GM12878 (cell line): ENCODE measurements around the gene GUCY2D. TPM values are rescaled to one million over a fixed set of nuclear protein-coding genes. Genes with fewer than 3 reads are reported as not detected.

ENCODE experiments used
- EED ChIP-seq: sonication (generic); IDR thresholded peaks from 2 replicates; pipeline ENCODE4 v1.6.1; 2016; ENCODE audit warnings: antibody characterized with exemption, low read depth
- FOXM1 ChIP-seq: IDR thresholded peaks from 2 replicates; pipeline ENCODE4 v1.6.1; 2012; ENCODE audit warnings: low read depth, mild to moderate bottlenecking, inconsistent platforms, low read length, moderate library complexity
- IKZF1 ChIP-seq: fragments of 450-650 bp; conservative IDR thresholded peaks from 2 replicates; pipeline ENCODE4 v1.6.1; 2017; ENCODE audit warnings: antibody characterized with exemption, mild to moderate bottlenecking
- MEF2A ChIP-seq: IDR thresholded peaks from 2 replicates; pipeline ENCODE4 v1.6.1; 2011; ENCODE audit warnings: low read depth, mild to moderate bottlenecking, low read length, moderate library complexity; ENCODE audit not compliant: insufficient read depth
- RAD21 ChIP-seq: IDR thresholded peaks from 2 replicates; pipeline ENCODE4 v1.6.1; 2011; ENCODE audit warnings: mild to moderate bottlenecking, low read depth, low read length, moderate library complexity; ENCODE audit not compliant: insufficient read depth
- STAT1 ChIP-seq: fragments of 450-650 bp; conservative IDR thresholded peaks from 2 replicates; pipeline ENCODE4 v1.6.1; 2014; ENCODE audit warnings: antibody characterized with exemption, mild to moderate bottlenecking
- YY1 ChIP-seq: IDR thresholded peaks from 2 replicates; pipeline ENCODE4 v1.6.1; 2011; ENCODE audit warnings: low read depth, mild to moderate bottlenecking, low read length
- ZNF384 ChIP-seq: IDR thresholded peaks from 2 replicates; pipeline ENCODE4 v1.6.1; 2012; ENCODE audit warnings: low read depth, mild to moderate bottlenecking, low read length, improper control_type of control experiment, borderline replicate concordance
- polyA plus RNA-seq, 11 experiments: library from polyadenylated mRNA; depleted of rRNA in 4 of 11; unstranded in 6 of 11; stranded (reverse) in 5 of 11; fragments of >200 nt; fragmentation: Nextera tagmentation in 4 of 11; fragmentation: Illumina TruSeq in 1 of 11; extraction: Ambion mirVana in 4 of 11; extraction: Trizol in 1 of 11; gene quantifications; 1 replicate in 1 of 11; 2 replicates in 10 of 11; pipeline versions ENCODE4 v1.2.1 to v1.2.3, GENCODE V29; 2011 to 2016; ENCODE audit warnings: inconsistent platforms in 2 of 11, missing spikeins in 2 of 11, low read depth in 1 of 11
- total RNA-seq, 4 experiments: library from RNA; depleted of rRNA in 3 of 4; stranded (reverse); fragments of >200 nt in 3 of 4; fragmentation: Illumina TruSeq in 1 of 4; extraction: Trizol in 1 of 4; gene quantifications; 2 replicates each; pipeline versions ENCODE4 v1.2.1 to v1.2.3, GENCODE V29; 2013 to 2021
- TF ChIP-seq, protein P1 (sequence below): fragments of 450-650 bp; conservative IDR thresholded peaks from 2 replicates; pipeline ENCODE4 v1.6.1; 2017; ENCODE audit warnings: mild to moderate bottlenecking, moderate library complexity
- TF ChIP-seq, protein P2 (sequence below): IDR thresholded peaks from 2 replicates; pipeline ENCODE4 v1.6.1; 2012; ENCODE audit warnings: low read depth, low read length, improper control_type of control experiment
- TF ChIP-seq, protein P3 (sequence below): fragments of 450-650 bp; IDR thresholded peaks from 2 replicates; pipeline ENCODE4 v1.6.1; 2017; ENCODE audit warnings: low read depth, mild to moderate bottlenecking, moderate library complexity
- TF ChIP-seq, protein P4 (sequence below): fragments of 150-350 bp; IDR thresholded peaks from 2 replicates; pipeline ENCODE4 v1.6.1; 2016; ENCODE audit warnings: low read depth, low read length
- TF ChIP-seq, protein P5 (sequence below): IDR thresholded peaks from 2 replicates; pipeline ENCODE4 v1.6.1; 2012; ENCODE audit warnings: improper control_type of control experiment, low read depth, low read length; ENCODE audit not compliant: insufficient replicate concordance

Gene GUCY2D
- total and polyA plus RNA-seq, 10 of the 15 experiments (the other 5 are each of a cell fraction or from before 2014, with no cell fraction given): not detected

DNA sequence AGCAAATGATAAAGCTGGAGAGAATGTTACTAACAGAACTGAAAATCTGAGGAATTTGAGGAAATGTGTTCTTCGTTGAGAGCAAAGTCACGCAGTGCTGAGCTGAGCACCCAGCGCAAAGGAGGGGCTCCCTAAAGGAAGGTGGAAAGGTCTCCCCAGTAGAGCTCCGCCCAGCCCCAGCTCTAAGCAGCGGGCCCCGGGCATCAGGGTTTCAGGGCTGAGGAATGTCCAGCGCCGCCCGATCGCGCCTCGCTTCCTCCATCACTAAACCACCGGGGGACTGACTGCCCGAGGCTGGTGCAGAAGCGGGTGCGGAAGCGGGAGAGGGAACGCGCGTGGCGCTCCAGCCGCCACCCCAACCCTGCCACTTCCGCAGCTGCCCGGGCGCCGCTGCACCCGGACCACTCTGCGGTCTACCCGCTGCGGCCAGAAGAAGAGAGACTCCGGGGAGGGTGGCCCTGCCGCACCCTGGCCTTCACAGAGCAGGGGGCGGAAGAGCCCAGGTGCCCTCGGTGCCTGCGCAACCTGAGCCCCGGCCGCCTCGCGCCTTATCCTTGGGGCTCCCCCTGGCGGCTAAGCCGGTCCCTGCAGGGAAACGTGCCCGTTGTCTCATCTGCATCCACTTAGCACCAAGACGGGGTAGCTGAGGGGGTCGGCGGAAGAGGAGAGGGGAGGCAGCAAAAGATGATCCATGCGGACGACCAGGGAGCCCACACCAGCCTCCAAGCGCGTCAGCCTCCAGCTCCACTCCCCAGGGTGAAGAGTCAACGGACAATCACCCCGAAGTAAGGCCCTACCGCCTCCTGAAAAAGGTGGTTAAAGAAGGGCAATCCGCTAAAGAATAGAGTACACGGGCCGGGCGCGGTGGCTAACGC is 12.4 kb upstream of the GUCY2D start (continued):
- TF ChIP-seq, protein P1, sequence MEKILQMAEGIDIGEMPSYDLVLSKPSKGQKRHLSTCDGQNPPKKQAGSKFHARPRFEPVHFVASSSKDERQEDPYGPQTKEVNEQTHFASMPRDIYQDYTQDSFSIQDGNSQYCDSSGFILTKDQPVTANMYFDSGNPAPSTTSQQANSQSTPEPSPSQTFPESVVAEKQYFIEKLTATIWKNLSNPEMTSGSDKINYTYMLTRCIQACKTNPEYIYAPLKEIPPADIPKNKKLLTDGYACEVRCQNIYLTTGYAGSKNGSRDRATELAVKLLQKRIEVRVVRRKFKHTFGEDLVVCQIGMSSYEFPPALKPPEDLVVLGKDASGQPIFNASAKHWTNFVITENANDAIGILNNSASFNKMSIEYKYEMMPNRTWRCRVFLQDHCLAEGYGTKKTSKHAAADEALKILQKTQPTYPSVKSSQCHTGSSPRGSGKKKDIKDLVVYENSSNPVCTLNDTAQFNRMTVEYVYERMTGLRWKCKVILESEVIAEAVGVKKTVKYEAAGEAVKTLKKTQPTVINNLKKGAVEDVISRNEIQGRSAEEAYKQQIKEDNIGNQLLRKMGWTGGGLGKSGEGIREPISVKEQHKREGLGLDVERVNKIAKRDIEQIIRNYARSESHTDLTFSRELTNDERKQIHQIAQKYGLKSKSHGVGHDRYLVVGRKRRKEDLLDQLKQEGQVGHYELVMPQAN: peak; percentile 80
- peak; percentile 72; the same call in 1 of the 2 replicates for TF ChIP-seq YY1
- 0 out of 2 replicates have a peak, but pooled peaks have one; percentile 11 for TF ChIP-seq ZNF384
- no peak for TF ChIP-seq STAT1
- TF ChIP-seq, protein P2, sequence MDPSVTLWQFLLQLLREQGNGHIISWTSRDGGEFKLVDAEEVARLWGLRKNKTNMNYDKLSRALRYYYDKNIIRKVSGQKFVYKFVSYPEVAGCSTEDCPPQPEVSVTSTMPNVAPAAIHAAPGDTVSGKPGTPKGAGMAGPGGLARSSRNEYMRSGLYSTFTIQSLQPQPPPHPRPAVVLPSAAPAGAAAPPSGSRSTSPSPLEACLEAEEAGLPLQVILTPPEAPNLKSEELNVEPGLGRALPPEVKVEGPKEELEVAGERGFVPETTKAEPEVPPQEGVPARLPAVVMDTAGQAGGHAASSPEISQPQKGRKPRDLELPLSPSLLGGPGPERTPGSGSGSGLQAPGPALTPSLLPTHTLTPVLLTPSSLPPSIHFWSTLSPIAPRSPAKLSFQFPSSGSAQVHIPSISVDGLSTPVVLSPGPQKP: peak; percentile 12; the same call in 1 of the 2 replicates
- no peak for TF ChIP-seq MEF2A
- TF ChIP-seq IKZF1: peak; percentile 79
- TF ChIP-seq RAD21: peak; percentile 68
- TF ChIP-seq, protein P3, sequence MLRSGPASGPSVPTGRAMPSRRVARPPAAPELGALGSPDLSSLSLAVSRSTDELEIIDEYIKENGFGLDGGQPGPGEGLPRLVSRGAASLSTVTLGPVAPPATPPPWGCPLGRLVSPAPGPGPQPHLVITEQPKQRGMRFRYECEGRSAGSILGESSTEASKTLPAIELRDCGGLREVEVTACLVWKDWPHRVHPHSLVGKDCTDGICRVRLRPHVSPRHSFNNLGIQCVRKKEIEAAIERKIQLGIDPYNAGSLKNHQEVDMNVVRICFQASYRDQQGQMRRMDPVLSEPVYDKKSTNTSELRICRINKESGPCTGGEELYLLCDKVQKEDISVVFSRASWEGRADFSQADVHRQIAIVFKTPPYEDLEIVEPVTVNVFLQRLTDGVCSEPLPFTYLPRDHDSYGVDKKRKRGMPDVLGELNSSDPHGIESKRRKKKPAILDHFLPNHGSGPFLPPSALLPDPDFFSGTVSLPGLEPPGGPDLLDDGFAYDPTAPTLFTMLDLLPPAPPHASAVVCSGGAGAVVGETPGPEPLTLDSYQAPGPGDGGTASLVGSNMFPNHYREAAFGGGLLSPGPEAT: peak; percentile 23; the same call in 1 of the 2 replicates
- TF ChIP-seq, protein P4, sequence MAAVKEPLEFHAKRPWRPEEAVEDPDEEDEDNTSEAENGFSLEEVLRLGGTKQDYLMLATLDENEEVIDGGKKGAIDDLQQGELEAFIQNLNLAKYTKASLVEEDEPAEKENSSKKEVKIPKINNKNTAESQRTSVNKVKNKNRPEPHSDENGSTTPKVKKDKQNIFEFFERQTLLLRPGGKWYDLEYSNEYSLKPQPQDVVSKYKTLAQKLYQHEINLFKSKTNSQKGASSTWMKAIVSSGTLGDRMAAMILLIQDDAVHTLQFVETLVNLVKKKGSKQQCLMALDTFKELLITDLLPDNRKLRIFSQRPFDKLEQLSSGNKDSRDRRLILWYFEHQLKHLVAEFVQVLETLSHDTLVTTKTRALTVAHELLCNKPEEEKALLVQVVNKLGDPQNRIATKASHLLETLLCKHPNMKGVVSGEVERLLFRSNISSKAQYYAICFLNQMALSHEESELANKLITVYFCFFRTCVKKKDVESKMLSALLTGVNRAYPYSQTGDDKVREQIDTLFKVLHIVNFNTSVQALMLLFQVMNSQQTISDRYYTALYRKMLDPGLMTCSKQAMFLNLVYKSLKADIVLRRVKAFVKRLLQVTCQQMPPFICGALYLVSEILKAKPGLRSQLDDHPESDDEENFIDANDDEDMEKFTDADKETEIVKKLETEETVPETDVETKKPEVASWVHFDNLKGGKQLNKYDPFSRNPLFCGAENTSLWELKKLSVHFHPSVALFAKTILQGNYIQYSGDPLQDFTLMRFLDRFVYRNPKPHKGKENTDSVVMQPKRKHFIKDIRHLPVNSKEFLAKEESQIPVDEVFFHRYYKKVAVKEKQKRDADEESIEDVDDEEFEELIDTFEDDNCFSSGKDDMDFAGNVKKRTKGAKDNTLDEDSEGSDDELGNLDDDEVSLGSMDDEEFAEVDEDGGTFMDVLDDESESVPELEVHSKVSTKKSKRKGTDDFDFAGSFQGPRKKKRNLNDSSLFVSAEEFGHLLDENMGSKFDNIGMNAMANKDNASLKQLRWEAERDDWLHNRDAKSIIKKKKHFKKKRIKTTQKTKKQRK: no peak
- no peak for TF ChIP-seq FOXM1
- TF ChIP-seq, protein P5, sequence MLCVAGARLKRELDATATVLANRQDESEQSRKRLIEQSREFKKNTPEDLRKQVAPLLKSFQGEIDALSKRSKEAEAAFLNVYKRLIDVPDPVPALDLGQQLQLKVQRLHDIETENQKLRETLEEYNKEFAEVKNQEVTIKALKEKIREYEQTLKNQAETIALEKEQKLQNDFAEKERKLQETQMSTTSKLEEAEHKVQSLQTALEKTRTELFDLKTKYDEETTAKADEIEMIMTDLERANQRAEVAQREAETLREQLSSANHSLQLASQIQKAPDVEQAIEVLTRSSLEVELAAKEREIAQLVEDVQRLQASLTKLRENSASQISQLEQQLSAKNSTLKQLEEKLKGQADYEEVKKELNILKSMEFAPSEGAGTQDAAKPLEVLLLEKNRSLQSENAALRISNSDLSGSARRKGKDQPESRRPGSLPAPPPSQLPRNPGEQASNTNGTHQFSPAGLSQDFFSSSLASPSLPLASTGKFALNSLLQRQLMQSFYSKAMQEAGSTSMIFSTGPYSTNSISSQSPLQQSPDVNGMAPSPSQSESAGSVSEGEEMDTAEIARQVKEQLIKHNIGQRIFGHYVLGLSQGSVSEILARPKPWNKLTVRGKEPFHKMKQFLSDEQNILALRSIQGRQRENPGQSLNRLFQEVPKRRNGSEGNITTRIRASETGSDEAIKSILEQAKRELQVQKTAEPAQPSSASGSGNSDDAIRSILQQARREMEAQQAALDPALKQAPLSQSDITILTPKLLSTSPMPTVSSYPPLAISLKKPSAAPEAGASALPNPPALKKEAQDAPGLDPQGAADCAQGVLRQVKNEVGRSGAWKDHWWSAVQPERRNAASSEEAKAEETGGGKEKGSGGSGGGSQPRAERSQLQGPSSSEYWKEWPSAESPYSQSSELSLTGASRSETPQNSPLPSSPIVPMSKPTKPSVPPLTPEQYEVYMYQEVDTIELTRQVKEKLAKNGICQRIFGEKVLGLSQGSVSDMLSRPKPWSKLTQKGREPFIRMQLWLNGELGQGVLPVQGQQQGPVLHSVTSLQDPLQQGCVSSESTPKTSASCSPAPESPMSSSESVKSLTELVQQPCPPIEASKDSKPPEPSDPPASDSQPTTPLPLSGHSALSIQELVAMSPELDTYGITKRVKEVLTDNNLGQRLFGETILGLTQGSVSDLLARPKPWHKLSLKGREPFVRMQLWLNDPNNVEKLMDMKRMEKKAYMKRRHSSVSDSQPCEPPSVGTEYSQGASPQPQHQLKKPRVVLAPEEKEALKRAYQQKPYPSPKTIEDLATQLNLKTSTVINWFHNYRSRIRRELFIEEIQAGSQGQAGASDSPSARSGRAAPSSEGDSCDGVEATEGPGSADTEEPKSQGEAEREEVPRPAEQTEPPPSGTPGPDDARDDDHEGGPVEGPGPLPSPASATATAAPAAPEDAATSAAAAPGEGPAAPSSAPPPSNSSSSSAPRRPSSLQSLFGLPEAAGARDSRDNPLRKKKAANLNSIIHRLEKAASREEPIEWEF: no peak
- no peak for TF ChIP-seq EED
